ENCODE measurements around the gene ABI2.

ABI2 gene

GRCh38 chr2:203346612-203347011, 18.4 kb downstream of the ABI2 start:
- no peaks in the 10 kb centered on the region for H3K36me3 ChIP-seq (ENCODE audit: low read length)
- TF ChIP-seq EZH2phosphoT487 (conservative IDR thresholded peaks at IDR 0.05; ENCODE audit: low read length), result no peak
- TF ChIP-seq CTCF (IDR thresholded peaks at IDR 0.05; ENCODE audit: insufficient read depth, low read length, poor library complexity, severe bottlenecking), result no peak
- H3K9ac ChIP-seq (ENCODE audit: low read length), result no peak overlapping the region
- no peak overlapping the region for H3K4me2 ChIP-seq (ENCODE audit: low read depth, low read length, poor library complexity, severe bottlenecking)
- H3K9me2 ChIP-seq (replicated peaks; ENCODE audit: insufficient read depth, low read length), result no peaks in the 10 kb centered on the region
- H3K27ac ChIP-seq (ENCODE audit: low read depth, low read length), result no peak overlapping the region
- no peaks in the 10 kb centered on the region for H3K9me3 ChIP-seq (ENCODE audit: insufficient read depth, low read length)
- no peak overlapping the region for H2AFZ ChIP-seq (ENCODE audit: low read depth, low read length, severe bottlenecking)
- H3K4me3 ChIP-seq (ENCODE audit: insufficient read depth, low read length, poor library complexity, severe bottlenecking), result no peak overlapping the region
- no peaks in the 10 kb centered on the region for H4K20me1 ChIP-seq (ENCODE audit: low read depth, low read length)
- H3K27me3 ChIP-seq (ENCODE audit: low read length), result no peaks in the 10 kb centered on the region
- H3K79me2 ChIP-seq (ENCODE audit: insufficient read depth, low read length), result peaks cover 3% of the 10 kb centered on the region; the same call in 1 of the 2 replicates
- no peaks in the 10 kb centered on the region for H3F3A ChIP-seq (ENCODE audit: insufficient read depth)

GRCh38 chr2:203347375-203347774, 19.2 kb downstream of the ABI2 start:
- Histone ChIP-seq H4K20me1 (ENCODE audit: low read depth, low read length) (no peaks in the 10 kb centered on the region), H3K4me3 (ENCODE audit: insufficient read depth, low read length, poor library complexity, severe bottlenecking) (no peak overlapping the region), H2AFZ (ENCODE audit: low read depth, low read length, severe bottlenecking) (no peak overlapping the region), H3K79me2 (ENCODE audit: insufficient read depth, low read length) (peaks cover 4% of the 10 kb centered on the region; the same call in 1 of the 2 replicates), H3K9me2 (replicated peaks; ENCODE audit: insufficient read depth, low read length) (no peaks in the 10 kb centered on the region), H3F3A (ENCODE audit: insufficient read depth) (no peaks in the 10 kb centered on the region), H3K27ac (ENCODE audit: low read depth, low read length) (no peak overlapping the region), H3K36me3 (ENCODE audit: low read length) (no peaks in the 10 kb centered on the region), H3K27me3 (ENCODE audit: low read length) (no peaks in the 10 kb centered on the region), H3K4me2 (ENCODE audit: low read depth, low read length, poor library complexity, severe bottlenecking) (no peak overlapping the region), H3K9ac (ENCODE audit: low read length) (no peak overlapping the region), H3K9me3 (ENCODE audit: insufficient read depth, low read length) (no peaks in the 10 kb centered on the region)
- no peak for TF ChIP-seq EZH2phosphoT487 (conservative IDR thresholded peaks at IDR 0.05; ENCODE audit: low read length)
- TF ChIP-seq CTCF (IDR thresholded peaks at IDR 0.05; ENCODE audit: insufficient read depth, low read length, poor library complexity, severe bottlenecking), result no peak

- Histone ChIP-seq H3K4me3 (ENCODE audit: insufficient read depth, low read length, poor library complexity, severe bottlenecking) (no peak overlapping the region), H3K27me3 (ENCODE audit: low read length) (no peaks in the 10 kb centered on the region), H3K9me2 (replicated peaks; ENCODE audit: insufficient read depth, low read length) (no peaks in the 10 kb centered on the region), H2AFZ (ENCODE audit: low read depth, low read length, severe bottlenecking) (no peak overlapping the region), H3K79me2 (ENCODE audit: insufficient read depth, low read length) (peaks cover 20% of the 10 kb centered on the region; the same call in 1 of the 2 replicates), H3K4me2 (ENCODE audit: low read depth, low read length, poor library complexity, severe bottlenecking) (no peak overlapping the region), H3K9ac (ENCODE audit: low read length) (no peak overlapping the region), H3F3A (ENCODE audit: insufficient read depth) (no peaks in the 10 kb centered on the region), H3K27ac (ENCODE audit: low read depth, low read length) (no peak overlapping the region), H3K9me3 (ENCODE audit: insufficient read depth, low read length) (no peaks in the 10 kb centered on the region), H3K36me3 (ENCODE audit: low read length) (no peaks in the 10 kb centered on the region), H4K20me1 (ENCODE audit: low read depth, low read length) (no peaks in the 10 kb centered on the region)
- TF ChIP-seq EZH2phosphoT487 (conservative IDR thresholded peaks at IDR 0.05; ENCODE audit: low read length) (no peak), CTCF (IDR thresholded peaks at IDR 0.05; ENCODE audit: insufficient read depth, low read length, poor library complexity, severe bottlenecking) (no peak)
These were observed 24.5 kb downstream of the ABI2 start for GRCh38 chr2:203352604-203353255.

All from SU-DHL-6 (cell line).